HK-2 (cell line): ENCODE results near the gene KCNK13.

Experiments used
- DNase-seq: peaks from one replicate; pipeline ENCODE4 v3.0.0-alpha.2; 2018; ENCODE audit not compliant: unreplicated experiment

The KCNK13 gene

DNA sequence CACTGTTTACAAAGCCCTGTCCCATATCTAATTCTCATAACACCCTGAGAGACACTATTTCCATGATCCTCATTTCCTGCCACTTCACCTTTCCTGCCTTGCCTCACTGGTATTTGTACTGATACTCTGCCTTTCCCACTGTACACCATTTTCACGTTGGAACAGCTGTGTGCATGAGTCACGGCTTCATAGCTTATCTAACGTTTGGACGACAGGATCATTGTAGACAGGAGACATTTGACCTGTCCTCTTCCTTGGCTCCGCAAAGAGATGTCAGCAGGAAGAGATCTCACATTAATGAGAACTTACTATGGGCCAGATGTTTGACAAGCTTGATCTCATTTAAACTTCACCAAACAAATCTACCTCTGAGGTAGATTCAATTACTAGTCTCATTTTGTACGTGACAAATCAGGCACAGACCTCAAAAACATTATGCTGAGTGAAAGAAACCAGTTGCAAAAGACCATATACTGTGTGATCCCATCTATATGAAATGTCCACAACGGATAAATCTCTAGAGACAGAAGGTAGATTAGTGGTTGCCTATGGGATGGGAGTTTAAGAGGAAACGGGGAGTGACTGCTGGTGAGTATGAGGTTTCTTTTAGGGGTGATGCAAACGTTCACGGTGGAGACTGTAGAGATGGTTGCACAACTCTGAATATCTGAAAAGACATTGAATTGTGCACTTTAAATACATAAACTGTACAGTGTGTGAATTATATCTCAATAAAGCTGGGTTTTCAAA, 71.2 kb downstream of the KCNK13 start:
- no peak for DNase-seq

DNA sequence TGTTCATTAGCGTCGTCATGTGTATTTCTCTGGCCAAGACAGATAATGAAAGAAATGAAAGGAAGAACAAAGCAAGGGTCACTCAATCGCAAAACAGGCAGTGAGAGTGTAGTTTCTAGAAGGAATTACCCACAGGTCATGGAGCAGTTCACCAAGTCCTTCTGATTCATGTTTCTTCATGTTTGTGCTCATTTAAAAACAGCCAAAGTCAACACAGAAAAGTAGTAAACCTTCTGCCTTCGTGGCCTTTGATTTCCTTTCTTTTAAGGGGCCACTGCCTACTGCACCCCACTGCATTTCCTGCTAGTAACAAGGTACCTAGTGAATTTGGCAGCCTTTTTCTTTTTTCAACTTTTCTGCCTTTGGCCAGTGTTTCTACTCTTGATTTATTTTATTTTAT, 75.1 kb downstream of the KCNK13 start:
- no peak for DNase-seq

DNA sequence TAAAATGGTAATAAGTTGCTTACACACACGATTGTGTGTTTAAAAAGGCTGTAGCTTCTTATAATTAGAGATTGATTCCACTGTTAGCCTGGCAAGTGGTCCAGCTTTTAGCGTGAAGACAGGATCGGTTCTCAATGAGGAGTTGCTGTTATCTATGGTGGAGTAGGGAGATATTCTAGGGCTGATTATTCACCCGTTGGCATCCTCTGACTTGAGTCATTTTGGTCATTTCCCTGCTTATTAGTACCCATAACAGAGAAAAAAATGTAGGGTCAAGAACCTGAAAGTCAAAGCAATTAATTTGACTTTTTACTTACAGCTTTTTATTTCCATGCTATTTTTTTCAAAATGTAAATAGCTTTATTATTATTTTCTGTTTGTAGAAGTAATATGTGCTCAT, 76.0 kb downstream of the KCNK13 start:
- no peak for DNase-seq

DNA sequence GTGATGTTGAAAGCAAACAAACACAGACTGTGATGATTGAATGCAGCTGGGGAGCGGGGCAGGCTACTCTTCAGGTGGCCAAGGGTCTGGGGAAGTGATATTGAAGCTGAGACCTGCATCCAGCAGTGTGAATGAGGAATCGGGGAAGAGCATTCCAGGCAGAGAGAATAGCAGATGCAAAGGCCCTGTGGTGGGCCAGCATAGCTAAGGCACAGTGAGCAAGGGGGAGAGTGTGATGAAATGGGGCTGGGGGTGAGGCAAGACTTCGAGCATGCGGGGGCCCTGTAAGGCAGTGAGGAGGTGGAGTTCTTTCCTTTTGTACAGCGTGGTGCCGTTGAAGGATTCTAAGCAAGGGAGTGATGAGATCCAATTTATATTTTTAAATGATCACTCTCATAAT, 77.4 kb downstream of the KCNK13 start:
- DNase-seq, result no peak

DNA sequence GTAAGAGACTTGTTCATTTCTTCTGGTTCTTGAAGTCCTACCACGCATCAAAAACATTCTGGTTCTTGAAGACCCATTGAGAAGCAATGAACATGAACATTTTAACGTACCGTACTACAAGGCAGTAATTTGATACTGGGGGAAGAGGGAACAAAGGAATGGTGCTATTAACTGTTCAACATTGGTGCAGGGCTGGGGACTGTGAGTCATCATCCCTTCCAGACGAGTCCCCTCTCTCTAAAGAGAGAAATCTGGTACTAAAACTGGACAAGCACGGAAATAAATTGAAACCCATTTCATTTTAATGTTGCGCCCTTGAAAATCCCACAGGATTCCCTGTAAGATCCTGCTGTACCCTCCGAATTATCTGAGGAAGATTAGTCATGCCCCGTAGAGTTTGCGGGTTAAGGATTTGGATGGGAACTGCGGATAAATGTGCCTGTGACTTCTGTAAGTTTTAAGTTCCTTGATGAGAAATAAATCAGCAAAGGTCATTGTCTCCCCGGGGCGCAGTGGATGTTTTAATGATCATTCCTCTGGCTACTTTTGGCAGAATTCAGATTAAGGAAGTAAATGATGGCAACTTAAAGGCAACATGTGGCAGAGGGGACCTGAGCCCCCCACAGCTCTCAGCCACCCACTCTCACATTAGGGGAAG, 78.6 kb downstream of the KCNK13 start:
- no peak for DNase-seq

DNA sequence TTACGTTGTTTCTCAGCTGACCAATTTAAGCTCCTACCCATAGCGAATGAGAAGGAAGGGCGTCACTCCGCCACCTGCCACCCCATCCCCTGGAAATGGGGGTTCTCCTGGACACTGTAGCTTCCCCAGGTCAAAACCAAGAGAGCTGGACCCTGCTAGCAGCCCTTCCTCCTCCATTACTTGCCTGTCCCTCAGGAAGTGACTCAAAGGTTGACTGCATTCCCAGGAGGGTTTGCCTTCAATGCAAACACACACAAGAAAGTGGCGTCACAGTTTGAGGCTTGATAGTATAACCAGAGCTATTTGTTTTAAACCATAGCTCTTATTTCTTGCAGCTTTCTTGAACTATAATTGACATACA, 79.1 kb downstream of the KCNK13 start:
- no peak for DNase-seq

DNA sequence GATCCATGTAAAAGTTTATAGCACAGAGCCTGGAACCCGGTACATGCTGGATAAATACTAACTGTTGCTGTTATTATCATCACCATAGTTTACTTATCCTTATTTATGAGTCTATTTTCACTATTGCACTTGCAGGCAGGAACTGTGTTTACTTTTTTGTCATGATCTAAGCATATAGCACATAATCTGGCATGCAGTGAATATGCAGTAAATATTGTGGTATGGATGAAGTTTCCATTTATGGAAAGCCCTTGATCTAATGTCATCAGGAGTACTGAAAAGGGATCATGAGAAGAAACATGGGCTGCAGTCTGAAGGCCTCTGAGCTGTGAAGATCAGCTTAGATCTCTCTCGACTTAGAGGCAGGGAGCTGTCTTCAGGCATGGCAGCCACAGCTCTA, 91.6 kb downstream of the KCNK13 start:
- no peak for DNase-seq

DNA sequence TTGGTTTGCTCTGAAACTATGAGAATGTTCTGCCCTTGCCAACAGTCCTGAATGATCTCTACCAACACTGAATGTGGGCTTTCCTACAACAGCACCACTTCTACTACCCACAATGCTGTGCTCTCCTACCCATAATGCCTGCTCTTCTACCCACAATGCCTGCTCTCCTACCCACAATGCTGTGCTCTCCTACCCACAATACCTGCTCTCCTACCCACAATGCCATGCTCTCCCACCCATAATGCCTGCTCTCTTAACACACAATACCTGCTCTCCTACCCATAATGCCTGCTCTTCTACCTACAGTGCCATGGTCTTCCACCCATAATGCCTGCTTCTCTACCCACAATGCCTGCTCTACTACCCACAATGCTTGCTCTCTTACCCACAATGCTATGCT, 92.3 kb downstream of the KCNK13 start:
- no peak for DNase-seq

DNA sequence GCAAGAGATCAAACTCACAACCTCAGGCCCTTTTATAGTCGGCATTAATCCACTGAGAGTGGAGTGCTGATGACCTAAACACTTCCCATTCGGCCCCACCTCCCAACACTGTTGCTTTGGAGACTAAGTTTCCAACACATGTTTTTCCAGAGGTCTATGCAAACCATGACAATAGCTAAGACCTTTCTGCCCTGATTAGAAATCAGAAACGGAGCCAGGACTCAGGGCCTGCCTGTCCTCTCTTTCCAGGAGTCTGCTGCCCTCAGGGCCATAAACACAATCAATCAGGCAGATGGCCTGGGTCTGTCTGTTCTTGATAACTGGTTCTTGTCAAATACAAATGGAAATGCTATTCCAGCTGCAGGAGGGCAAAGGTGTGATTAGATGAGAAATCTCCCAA, 97.4 kb downstream of the KCNK13 start:
- no peak for DNase-seq

DNA sequence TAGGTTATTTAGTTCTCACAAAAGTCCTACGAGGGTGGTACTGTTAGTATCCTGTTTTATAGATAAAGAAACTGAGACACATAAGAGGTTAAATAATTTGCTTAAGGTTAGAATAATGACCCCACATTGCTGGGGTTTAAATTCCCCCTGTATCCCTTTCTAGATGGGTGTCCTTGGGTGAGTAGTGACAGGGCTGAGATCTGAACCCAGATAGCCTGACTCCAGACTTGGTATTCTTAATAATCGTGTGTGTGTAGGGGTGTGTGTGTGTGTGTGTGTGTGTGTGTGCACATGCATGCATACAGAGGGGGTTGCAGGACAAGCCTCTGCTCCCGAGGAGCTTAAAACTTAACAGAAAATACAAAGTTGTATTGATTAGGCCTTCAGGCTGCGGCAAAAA, 97.9 kb downstream of the KCNK13 start:
- no peak for DNase-seq

DNA sequence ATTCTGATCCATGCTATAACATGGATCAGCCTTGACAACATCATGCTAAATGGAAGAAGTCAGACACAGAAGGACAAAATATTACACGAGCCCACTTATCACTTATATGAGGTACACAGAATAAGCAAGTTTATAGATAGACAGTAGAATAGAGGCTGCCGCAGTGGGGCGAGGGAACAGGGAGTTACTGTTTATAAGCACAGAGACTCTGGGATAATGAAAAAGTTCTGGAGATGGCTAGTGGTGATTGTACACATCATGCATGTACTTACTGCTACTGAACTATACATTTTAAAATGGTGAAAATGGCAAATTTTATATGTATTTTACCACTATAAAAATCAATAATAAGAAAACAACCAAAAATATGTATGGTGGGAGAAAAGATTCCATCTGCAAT, 99.3 kb downstream of the KCNK13 start:
- no peak for DNase-seq

DNA sequence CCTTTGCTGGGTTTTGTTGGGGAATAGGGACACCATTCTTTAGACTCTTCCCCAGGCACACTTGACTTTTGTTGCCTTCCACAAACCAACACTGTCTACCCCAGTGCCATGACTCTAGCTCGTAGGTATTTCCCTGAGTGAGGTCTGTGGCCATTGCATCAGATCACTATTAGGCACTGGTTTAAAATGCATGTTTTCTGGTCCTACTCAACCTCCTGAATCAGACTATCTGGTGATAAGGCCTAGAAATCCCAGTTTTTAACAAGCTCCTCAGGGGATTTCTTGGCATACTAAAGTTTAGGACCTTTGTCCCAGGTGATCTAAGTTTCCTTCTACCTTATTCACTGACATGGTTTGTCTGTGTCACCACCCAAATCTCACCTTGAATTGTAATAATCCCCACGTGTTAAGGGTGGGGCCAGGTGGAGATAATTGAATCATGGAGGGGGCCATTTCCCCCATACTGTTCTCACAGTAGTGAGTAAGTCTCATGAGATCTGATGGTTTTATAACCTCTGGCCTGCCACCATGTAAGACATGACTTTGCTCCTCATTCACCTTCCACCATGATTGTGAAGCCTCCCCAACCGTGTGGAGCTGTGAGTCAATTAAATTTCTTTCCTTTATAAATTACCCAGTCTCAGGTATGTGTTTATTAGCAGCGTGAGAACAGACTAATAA, 106.8 kb downstream of the KCNK13 start:
- no peak for DNase-seq

DNA sequence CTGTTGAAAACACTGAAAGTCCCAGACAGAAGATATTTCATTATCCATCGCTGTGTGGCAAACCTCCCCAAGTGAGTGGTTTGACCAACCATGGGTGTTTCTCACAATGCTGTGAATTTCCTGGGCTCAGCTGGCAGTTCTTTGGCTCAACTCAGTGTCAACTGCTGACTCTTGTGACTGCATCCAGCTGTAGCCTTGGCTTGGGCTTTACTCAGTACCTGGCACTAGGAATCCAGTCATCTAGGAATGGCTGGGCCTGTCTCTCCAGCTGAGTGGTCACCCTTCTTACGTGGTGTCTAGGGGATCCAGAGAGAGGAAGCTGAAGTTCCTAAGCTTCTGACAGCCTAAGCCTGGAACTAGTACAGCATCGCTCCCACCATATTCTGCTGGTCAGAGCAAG, 113.8 kb downstream of the KCNK13 start:
- DNase-seq, result no peak

DNA sequence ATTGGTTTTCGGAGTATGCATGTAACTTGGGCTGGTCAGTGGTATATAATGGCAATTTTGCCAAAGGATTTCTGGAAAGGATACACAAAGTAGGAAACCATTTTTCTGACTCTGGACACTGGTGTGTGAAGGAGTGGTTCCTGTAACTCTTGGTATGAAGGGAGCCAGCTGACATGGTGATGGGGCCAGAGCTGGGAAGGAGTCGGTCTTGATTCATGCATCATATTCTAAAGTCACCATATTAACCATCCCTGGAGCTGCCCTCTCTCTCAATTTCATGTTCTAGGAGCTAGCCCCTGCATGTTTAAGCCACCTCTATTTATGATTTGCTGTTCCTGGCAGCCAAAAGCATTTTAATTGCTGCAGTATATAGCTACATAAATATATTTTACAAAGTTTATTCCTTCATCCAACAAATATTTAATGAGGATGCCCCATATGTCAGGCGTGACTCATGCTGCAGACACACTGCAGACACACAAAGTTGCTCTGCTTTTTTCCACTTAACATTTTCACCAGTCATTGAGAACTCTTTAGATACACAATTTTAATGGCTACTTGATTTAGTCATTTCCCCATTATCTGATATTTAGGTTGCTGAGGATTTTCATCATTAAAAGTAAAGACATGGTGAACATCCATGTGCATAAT, 115.9 kb downstream of the KCNK13 start:
- DNase-seq, result no peak

DNA sequence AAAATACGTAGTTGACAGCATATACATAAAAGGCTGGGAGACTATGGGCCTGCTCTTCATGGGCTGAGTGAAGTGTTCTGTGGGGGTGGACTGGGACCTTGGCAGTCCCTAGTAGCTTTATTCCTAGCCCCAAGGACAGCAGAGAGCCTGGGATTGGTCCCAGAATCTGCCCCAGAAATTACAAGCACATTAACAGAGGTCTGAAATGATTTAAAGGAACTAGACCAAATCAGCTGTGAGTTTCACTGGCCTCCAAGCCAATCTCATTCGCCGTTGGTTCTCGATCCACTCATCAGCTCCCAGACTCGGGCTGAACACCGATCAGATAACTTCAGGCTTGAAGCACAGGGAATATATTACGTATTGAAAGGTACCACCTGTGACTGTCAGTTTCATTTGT, 117.6 kb downstream of the KCNK13 start:
- DNase-seq, result no peak

DNA sequence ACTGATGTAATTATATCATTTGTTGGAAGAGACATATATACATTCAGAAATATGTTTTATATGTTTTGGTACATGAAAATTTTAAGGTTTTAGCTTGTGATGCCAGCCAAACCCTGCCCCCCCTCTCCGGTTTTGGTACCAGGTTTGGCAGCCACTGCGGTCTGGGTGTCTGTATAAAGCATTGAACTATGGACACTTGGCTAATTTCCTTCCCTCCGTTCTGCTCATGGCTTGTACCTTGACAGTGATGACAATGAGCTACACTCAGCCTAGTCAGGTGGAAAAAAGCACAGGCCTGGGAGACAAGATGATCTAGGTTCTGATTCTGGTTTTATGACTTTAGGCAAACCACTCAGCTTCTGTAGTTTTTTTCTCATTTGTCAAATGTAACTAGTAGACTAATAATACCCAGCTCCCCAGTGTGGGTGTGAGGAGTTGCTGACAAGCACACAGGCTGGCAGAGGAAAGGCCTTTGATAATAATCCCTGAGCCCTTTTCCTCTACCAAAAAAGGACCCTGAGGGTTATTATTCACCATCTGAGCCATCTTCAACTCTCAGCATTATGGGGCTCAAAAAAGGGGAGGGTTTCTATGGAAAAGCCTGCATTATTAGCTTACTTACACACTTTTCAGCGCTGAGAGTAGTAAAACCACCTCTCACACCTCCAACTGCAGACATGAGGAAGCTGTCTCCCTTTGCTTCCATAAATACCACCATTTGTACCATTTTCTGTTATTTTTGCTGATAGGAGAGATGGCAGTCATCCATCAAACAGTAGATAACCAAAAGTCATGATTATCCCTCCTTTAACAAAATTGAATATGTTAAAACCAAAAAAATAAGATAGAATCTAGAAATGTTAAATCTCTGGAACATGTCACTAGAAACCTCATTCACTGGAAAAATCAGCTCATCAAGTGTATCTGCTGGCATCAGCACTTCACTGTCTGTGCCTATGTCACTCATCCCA, 118.3 kb downstream of the KCNK13 start:
- DNase-seq, result no peak

DNA sequence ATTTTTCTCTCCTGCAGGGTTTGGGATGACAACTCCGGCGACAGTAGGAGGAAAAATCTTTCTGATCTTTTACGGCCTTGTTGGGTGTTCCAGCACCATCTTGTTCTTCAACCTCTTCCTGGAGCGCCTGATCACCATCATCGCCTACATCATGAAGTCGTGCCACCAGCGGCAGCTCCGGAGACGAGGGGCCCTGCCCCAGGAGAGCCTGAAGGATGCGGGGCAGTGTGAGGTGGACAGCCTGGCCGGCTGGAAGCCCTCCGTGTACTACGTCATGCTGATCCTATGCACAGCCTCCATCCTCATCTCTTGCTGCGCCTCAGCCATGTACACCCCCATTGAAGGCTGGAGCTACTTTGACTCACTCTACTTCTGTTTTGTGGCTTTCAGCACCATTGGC, 122.3 kb downstream of the KCNK13 start:
- DNase-seq, result no peak

DNA sequence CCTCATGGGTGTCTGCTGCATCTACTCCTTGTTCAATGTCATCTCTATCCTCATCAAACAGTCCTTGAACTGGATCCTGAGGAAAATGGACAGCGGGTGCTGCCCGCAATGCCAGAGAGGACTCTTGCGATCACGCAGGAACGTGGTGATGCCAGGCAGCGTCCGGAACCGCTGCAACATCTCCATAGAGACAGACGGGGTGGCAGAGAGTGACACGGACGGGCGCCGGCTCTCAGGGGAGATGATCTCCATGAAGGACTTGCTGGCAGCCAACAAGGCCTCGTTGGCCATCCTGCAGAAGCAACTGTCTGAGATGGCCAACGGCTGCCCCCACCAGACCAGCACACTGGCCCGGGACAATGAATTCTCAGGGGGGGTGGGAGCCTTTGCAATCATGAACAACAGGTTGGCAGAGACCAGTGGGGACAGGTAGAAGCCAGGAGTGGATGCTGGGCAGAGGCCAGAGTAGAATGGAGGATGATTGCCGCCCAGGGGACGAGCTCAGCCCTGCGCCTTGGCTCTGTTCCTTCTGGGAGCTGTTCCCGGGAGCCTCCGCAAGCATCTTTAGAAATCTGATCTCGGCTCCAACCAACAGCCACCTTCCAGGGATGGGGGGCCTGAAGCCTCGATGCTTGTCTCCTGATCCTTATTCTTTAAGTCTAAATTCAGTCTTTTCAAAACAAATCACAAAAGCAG, 122.9 kb downstream of the KCNK13 start:
- DNase-seq, result no peak

DNA sequence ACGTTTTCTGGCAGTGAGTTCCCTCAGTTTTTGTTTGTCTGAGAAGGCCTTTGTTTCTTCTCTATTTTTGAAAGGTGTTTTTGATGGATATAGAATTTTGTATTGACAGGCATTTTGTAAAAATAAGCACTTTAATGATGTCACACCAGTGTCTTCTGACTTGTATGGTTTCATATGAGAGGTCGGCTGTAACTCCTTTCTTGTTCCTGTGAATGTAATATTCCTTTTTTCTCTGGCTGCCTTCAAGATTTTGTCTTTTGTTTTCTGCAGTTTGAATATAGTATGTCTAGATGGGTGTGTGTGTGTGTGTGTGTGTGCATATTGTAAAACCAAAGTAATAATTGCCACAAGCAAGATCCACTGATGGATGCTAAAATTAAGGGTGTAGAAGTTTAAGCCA, 126.8 kb downstream of the KCNK13 start:
- no peak for DNase-seq

DNA sequence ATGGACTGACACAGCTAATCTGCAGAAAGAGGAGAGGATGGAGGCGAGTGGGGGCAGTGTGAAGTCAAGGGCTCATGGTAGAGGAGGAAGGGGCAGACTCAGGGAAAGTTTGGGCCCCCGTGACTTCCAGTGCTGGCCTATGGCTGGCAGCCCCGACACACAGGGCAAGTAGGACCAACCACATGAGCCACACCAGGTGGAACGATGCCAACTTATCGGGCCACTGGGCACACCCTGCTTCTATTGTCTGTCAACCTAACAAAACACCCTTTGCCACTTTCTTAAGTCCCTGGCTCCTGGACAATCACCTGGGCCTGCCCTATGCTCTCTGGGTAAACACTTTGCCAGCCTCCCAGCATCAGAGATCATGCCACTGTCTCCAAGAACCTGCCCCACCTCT, 129.4 kb downstream of the KCNK13 start:
- DNase-seq, result no peak

DNA sequence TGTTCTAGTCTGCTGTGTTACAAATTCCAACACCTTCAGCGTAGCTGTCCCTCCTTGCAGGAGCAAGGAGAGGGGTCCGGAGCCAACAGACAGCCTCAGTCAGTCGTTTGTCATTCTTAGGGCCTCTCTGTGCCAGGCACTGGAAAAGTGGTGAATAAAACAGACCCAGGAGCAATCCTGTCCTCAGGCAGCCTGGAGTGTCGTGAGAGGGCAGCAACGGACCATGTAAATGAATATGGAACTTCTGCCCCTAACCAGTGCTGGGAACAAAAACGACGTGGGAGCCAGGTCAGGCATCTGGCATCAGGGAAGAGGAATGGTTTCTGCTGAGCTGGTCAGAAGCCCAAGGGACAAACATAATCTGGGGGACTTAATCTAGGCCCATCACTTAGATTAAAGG, 129.8 kb downstream of the KCNK13 start:
- DNase-seq, result no peak
